Kasumi-1 (cell line): ENCODE data around the gene POU2F2.

ENCODE experiments used
- DNase-seq, 2 experiments: peaks; one replicate each; lab custom pipeline; 2025; lab: John Stamatoyannopoulos, UW

The POU2F2 gene

GRCh38 chr19:42154471-42155323, 22.5 kb upstream of the POU2F2 start:
- no peak for DNase-seq

GRCh38 chr19:42153672-42154433, 21.6 kb upstream of the POU2F2 start:
- no peak for DNase-seq

GRCh38 chr19:42152910-42153671, 20.8 kb upstream of the POU2F2 start:
- DNase-seq: no peak

- DNase-seq: no peak
These were observed 19.8 kb upstream of the POU2F2 start for GRCh38 chr19:42151782-42152684.

GRCh38 chr19:42150911-42151361, 18.7 kb upstream of the POU2F2 start:
- no peak for DNase-seq

DNA sequence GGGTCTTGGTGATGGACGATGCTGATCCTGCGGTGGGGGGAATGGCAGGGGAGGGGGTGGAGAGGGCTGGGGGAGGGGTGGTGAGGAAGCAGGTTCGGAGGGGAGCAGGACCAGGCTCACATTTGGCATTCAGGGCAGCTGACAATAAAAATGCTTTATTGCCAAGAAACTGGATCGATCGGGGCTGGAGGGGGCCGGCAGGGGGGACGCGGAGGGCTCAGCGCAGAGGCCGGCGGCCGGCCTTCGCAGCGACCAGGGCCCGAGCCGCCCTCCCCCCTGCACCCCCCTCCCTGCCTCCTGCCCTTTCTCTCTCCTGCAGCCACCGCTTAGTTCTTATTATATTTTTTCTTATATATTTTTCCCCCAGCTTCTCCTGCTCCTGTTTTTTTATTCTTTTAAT, 18.1 kb upstream of the POU2F2 start:
- DNase-seq: no peak

DNA sequence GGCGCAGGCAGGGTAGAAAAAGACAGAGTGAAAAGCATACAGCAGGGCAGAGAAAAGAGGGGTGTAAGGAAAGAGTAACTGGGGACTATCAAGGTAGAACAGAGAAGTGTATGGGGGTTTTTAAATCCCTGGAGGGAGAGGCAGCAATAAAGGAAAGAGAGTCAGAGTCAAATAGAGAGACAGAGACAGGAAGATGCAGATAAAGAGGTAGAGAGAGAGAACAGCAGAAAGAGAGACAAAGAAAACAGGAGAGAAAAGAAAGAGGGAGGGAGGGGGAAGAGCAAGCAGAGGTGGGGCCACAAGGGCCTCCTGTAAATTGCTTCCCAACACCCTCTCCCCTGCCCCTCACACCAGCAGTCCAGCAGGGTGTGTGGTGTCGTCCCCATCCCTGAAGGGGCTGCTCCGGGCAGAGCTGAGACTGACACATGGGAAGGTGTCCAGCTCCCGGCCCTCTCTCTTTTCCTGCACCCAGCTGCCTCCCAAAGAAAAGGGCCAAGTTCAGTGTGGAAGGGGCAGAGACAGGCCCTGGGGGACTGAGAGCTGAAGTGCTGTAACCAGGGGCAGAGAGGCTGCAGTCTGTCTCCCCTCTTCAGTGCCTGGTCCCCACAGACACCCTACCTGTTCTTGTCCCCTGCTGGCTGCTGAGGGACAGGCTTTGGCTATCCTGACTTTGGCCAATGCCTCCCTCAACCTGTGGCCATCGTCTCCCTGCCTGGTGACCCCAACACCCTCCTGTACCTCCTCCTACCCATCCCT, 17.4 kb upstream of the POU2F2 start:
- DNase-seq: no peak

GRCh38 chr19:42148266-42148665, 16.0 kb upstream of the POU2F2 start:
- no peak for DNase-seq

GRCh38 chr19:42143341-42144234, 11.3 kb upstream of the POU2F2 start:
- DNase-seq: peak in 1 of 2 experiments; percentile 38

GRCh38 chr19:42140125-42140754, 8.0 kb upstream of the POU2F2 start:
- DNase-seq: peak; percentile 84 to 89

GRCh38 chr19:42134535-42135070, 2.4 kb upstream of the POU2F2 start:
- DNase-seq: no peak

GRCh38 chr19:42132851-42133528, 744 bp upstream of the POU2F2 start:
- peak; percentile 49 to 52 for DNase-seq

DNA sequence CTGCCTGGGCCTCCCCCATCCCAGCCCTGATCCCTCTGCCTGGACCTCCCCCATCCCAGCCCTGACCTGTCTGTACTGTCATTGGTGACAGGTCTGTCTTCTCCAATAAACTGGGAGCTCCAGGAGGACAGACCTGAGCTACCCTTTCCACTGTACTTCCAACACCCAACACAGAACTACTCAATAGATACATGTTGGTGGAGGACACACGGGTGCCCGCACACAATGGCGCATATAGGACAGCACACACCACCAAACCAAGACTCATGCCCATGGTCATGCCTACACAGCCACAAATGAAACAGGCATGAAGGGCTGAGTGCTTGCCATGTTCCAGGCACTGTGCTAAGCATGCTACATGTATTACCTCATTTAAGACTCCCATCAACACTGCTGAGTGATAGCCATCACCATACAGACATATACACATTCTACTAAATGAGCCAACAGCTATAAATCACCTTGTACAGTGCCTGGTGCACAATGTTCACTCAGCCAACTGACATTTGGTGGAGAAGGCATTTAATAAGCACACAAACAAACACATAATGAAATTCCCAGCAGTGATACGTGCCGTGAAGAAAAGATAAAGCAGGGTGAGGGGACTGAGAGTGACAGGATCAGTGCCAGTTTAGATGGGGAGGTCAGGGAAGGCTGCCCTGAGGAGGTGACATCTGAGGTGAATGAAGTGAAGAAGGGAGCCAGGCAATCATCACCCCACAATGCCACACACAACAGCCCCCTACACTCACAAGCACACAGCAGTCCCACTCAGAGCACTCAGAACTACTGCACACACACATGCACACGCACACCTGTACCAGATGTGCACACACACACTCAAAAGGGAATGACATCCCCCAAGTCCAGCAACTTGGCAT, 857 bp downstream of the POU2F2 start:
- no peak for DNase-seq

DNA sequence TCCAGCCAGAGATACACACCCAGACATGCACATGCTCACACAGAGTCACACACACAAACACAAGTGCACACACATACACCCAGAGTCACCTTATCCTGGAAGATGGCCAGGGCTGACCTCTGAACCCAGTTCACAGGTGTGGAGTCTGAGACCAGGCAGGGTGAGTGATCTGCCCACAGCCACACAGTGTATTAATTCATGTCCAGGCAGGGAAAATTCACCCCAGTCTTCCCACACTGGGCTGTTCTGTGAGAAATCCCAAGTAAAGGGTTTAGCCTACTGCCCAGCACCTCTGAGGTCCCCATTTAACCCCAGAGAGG, 2.0 kb downstream of the POU2F2 start:
- DNase-seq: no peak

DNA sequence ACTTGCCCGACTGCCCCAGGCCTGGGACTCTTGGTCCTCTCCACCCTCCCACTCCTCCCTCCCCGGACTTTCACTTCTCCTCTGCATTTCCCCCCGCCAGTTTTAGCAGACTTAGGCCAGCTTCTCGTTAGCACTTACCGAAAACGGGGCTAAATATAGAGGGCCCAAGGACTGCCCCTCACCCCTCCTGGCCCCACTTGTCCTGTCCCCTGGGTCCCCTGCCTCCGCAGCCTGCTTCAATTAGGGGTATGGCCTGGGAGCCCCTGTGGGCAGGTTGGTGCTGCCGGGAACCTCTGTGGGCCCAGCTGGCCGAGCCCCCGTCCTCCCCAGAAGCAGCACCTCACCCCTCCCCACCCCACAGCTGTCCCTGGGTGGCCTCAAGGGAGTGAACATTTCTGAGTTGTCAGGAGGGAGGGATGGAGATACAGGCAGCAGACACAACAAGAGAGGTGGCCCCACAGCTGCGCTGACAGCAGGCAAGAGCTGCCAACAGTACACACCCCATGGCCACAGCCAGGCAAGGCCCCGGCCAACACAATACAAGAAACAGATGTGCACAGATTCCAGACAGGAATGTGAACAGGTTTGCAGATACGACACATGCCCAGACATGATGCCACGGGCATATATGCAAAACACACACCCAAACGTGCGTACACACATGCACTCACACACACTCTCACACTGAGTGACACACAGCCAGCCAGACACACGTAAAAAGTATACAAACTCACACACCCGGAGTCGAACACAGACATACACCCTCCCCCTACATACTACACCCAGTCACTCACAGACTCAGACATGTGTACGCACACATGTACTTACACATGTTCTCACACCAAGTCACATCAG, 2.6 kb downstream of the POU2F2 start:
- DNase-seq: no peak

GRCh38 chr19:42126574-42126973, 5.7 kb downstream of the POU2F2 start:
- DNase-seq: no peak
